RCC 7860 (cell line): ENCODE results near the gene SLC25A3.
"Not testable (repeated sequence)": the region's sequence is repeated elsewhere in the genome, so short reads cannot be mapped to it uniquely, and the experiment has no call there.

ENCODE experiments used
- DNase-seq: peaks from one replicate; pipeline ENCODE4 v3.0.0-alpha.2; 2015; ENCODE audit warnings: low spot score
- FAIRE-seq: peaks from 2 replicates; lab custom pipeline; 2012; peaks lifted over from hg19 to GRCh38; lab: Jason Lieb, UNC

Gene SLC25A3

GRCh38 chr12:98593351-98594049 is at the start of gene SLC25A3:
Gene SLC25A3 (plus strand): TSS chr12:98593686. CDS start chr12:98593979, 293 bp downstream.
- FAIRE-seq (peak; percentile 38), DNase-seq (peak; percentile 95)

- no peak for DNase-seq
- FAIRE-seq = no peak
Measured at GRCh38 chr12:98543701-98544100, 49.8 kb upstream of the SLC25A3 start.

- DNase-seq = no peak
- FAIRE-seq = no peak
Measured at GRCh38 chr12:98544751-98545150, 48.7 kb upstream of the SLC25A3 start.

- FAIRE-seq (no peak), DNase-seq (no peak)
Measured at GRCh38 chr12:98549371-98550110, 43.9 kb upstream of the SLC25A3 start.

GRCh38 chr12:98551787-98552186 is 41.7 kb upstream of the SLC25A3 start:
- FAIRE-seq = no peak
- no peak for DNase-seq

- DNase-seq, FAIRE-seq: not testable (repeated sequence)
Measured at GRCh38 chr12:98558097-98558496, 35.4 kb upstream of the SLC25A3 start.

- FAIRE-seq (no peak), DNase-seq (no peak)
Measured at GRCh38 chr12:98559666-98560065, 33.8 kb upstream of the SLC25A3 start.

GRCh38 chr12:98561846-98562245 is 31.6 kb upstream of the SLC25A3 start:
- DNase-seq = no peak
- no peak for FAIRE-seq

- DNase-seq (no peak), FAIRE-seq (no peak)
Measured at GRCh38 chr12:98572010-98572409, 21.5 kb upstream of the SLC25A3 start.

- FAIRE-seq (peak; percentile 78), DNase-seq (peak; percentile 68)
Measured at GRCh38 chr12:98574110-98574509, 19.4 kb upstream of the SLC25A3 start.

- no peak for DNase-seq
- FAIRE-seq = no peak
Measured at GRCh38 chr12:98575013-98575412, 18.5 kb upstream of the SLC25A3 start.

- FAIRE-seq, DNase-seq: not testable (repeated sequence)
Measured at GRCh38 chr12:98576795-98577194, 16.7 kb upstream of the SLC25A3 start.

- DNase-seq (no peak), FAIRE-seq (no peak)
Measured at GRCh38 chr12:98578392-98578791, 15.1 kb upstream of the SLC25A3 start.

GRCh38 chr12:98578821-98579220 is 14.7 kb upstream of the SLC25A3 start:
- peak; percentile 21 for DNase-seq
- FAIRE-seq = no peak

- no peak for DNase-seq
- no peak for FAIRE-seq
Measured at GRCh38 chr12:98579347-98579746, 14.1 kb upstream of the SLC25A3 start.

GRCh38 chr12:98579835-98580234 is 13.7 kb upstream of the SLC25A3 start:
- DNase-seq (no peak), FAIRE-seq (no peak)

- FAIRE-seq (no peak), DNase-seq (no peak)
Measured at GRCh38 chr12:98580695-98581094, 12.8 kb upstream of the SLC25A3 start.

- no peak for FAIRE-seq
- DNase-seq = no peak
Measured at GRCh38 chr12:98581101-98581500, 12.4 kb upstream of the SLC25A3 start.

- FAIRE-seq (no peak), DNase-seq (no peak)
Measured at GRCh38 chr12:98582093-98582492, 11.4 kb upstream of the SLC25A3 start.

GRCh38 chr12:98587084-98587483 is 6.4 kb upstream of the SLC25A3 start:
- FAIRE-seq (no peak), DNase-seq (no peak)

GRCh38 chr12:98591209-98591608 is 2.3 kb upstream of the SLC25A3 start:
- FAIRE-seq (no peak), DNase-seq (no peak)

GRCh38 chr12:98592825-98593322 is 612 bp upstream of the SLC25A3 start:
- FAIRE-seq (no peak), DNase-seq (no peak)
